B cell (primary cell): ENCODE data around the gene UNC119B. TPM values are rescaled to one million over a fixed set of nuclear protein-coding genes. Genes with fewer than 3 reads are reported as not detected.

ENCODE experiments used
- ATAC-seq: fragments of 200-7000 bp; cut with Tn5 transposase; one replicate; pipeline ENCODE4 v1.10.0; 2021; ENCODE audit warnings: low read depth, mild to moderate bottlenecking, moderate number of reproducible peaks, moderate library complexity
- CTCF ChIA-PET: fragments of 350-600 bp; sonication (Branson Sonifier 250); formaldehyde crosslinking; loops from one replicate; lab custom pipeline; 2021; ENCODE audit warnings: antibody characterized with exemption, inconsistent platforms; lab: Charles Lee
- POLR2A ChIA-PET: fragments of 350-600 bp; sonication (Branson Sonifier 250); formaldehyde crosslinking; loops from one replicate; lab custom pipeline; 2021; ENCODE audit warnings: antibody characterized with exemption; lab: Charles Lee
- DNase-seq: peaks from one replicate; pipeline ENCODE4 v3.0.0; 2013
- H2AFZ ChIP-seq: 2 replicates; pipeline ENCODE4 v1.6.1; 2012; ENCODE audit warnings: mild to moderate bottlenecking, low read depth, low read length; ENCODE audit not compliant: insufficient read depth, poor library complexity, severe bottlenecking
- H3K27ac ChIP-seq, 2 donors: 1 replicate in 1 of 2; 2 replicates in 1 of 2; pipeline ENCODE4 v1.5.1; 2012 to 2013; ENCODE audit warnings: low read length in 2 of 2, mild to moderate bottlenecking in 2 of 2, moderate library complexity in 1 of 2
- H3K27me3 ChIP-seq, 4 experiments: fragments of 200-600 bp in 1 of 4; sonication (generic) in 1 of 4; replicated peaks in 1 of 4; 1 replicate in 2 of 4; 2 replicates in 2 of 4; pipeline versions ENCODE4 v1.6.1 to v1.7.0; 2013 to 2016; ENCODE audit warnings: low read length in 3 of 4, mild to moderate bottlenecking in 2 of 4, mixed read lengths in 1 of 4, moderate library complexity in 1 of 4; ENCODE audit not compliant: insufficient read depth in 4 of 4, control insufficient read depth in 3 of 4; ENCODE audit errors: control extremely low read depth in 1 of 4
- H3K36me3 ChIP-seq, 2 experiments: replicated peaks in 1 of 2; 1 replicate in 1 of 2; 2 replicates in 1 of 2; pipeline versions ENCODE4 v1.6.1 to v1.7.1; 2013; ENCODE audit warnings: low read length in 1 of 2; ENCODE audit not compliant: insufficient read depth in 2 of 2, control insufficient read depth in 1 of 2; ENCODE audit errors: control extremely low read depth in 1 of 2, extremely low read depth in 1 of 2
- H3K4me1 ChIP-seq, 2 donors: fragments of 200-600 bp in 1 of 2; sonication (generic) in 1 of 2; 1 replicate in 1 of 2; 2 replicates in 1 of 2; pipeline versions ENCODE4 v1.5.1 to v1.6.1; 2013 to 2017; ENCODE audit warnings: low read length in 2 of 2; ENCODE audit not compliant: control insufficient read depth in 2 of 2, insufficient read depth in 2 of 2
- H3K4me2 ChIP-seq: replicated peaks from 2 replicates; pipeline ENCODE3; 2012; ENCODE audit warnings: mild to moderate bottlenecking, low read depth, low read length; ENCODE audit not compliant: poor library complexity, severe bottlenecking
- H3K4me3 ChIP-seq, 5 experiments: fragments of 200-600 bp in 1 of 5; sonication (generic) in 1 of 5; 1 replicate in 3 of 5; 2 replicates in 2 of 5; pipeline versions ENCODE4 v1.5.1 to v1.7.0; 2011 to 2016; ENCODE audit warnings: low read length in 4 of 5, mild to moderate bottlenecking in 4 of 5, low read depth in 2 of 5, control low read depth in 1 of 5, moderate library complexity in 1 of 5; ENCODE audit not compliant: insufficient read depth in 1 of 5; ENCODE audit errors: control extremely low read depth in 1 of 5, extremely low read depth in 1 of 5
- H3K79me2 ChIP-seq: fragments of 200-600 bp; sonication (generic); one replicate; pipeline ENCODE4 v1.6.0; 2016; ENCODE audit warnings: low read length; ENCODE audit not compliant: control insufficient read depth, insufficient read depth
- H3K9ac ChIP-seq: fragments of 200-600 bp; sonication (generic); 2 replicates; pipeline ENCODE4 v1.6.1; 2017; ENCODE audit warnings: mild to moderate bottlenecking, low read length, moderate library complexity
- H3K9me3 ChIP-seq, 3 donors: one replicate each; pipeline versions ENCODE4 v1.6.1 to v1.7.1; 2013; ENCODE audit warnings: low read length in 2 of 3; ENCODE audit not compliant: control insufficient read depth in 2 of 3, insufficient read depth in 1 of 3; ENCODE audit errors: control extremely low read depth in 1 of 3
- H4K20me1 ChIP-seq: 2 replicates; pipeline ENCODE4 v1.6.0; 2012; ENCODE audit warnings: mild to moderate bottlenecking, low read length; ENCODE audit not compliant: insufficient read depth, control insufficient read depth, poor library complexity, severe bottlenecking
- H3K27ac Mint-ChIP-seq: one replicate; pipeline ENCODE4 v1.8.0; 2021; ENCODE audit warnings: mixed read lengths
- H3K27me3 Mint-ChIP-seq: one replicate; pipeline ENCODE4 v1.8.0; 2021; ENCODE audit warnings: mixed read lengths
- H3K4me1 Mint-ChIP-seq: one replicate; pipeline ENCODE4 v1.8.0; 2021; ENCODE audit warnings: mixed read lengths
- H3K4me3 Mint-ChIP-seq: one replicate; pipeline ENCODE4 v1.8.0; 2021; ENCODE audit warnings: mixed read lengths
- H3K9me3 Mint-ChIP-seq: one replicate; pipeline ENCODE4 v1.8.0; 2022; ENCODE audit warnings: mixed read lengths; ENCODE audit not compliant: insufficient read depth
- CTCF ChIP-seq: fragments of 200-600 bp; IDR thresholded peaks from one replicate; pipeline ENCODE4 v1.8.0; 2022; ENCODE audit warnings: antibody characterized with exemption, mild to moderate bottlenecking
- EZH2 ChIP-seq: IDR thresholded peaks from 2 replicates; pipeline ENCODE4 v1.6.1; 2012; ENCODE audit warnings: borderline replicate concordance, low read depth, mild to moderate bottlenecking, moderate library complexity, low read length; ENCODE audit not compliant: insufficient read depth, poor library complexity, severe bottlenecking
- WGBS: methylation state at CpG from one replicate; pipeline ENCODE4 v1.1.5; 2013; ENCODE audit warnings: missing lambda C conversion rate; ENCODE audit not compliant: insufficient coverage; 5-methylcytosine and 5-hydroxymethylcytosine counted together
- intact Hi-C: fragments of 100-400 bp; cut with micrococcal nuclease; formaldehyde crosslinking; loops from one replicate; pipeline ENCODE4 v1.10.0; 2022
- polyA plus RNA-seq: library from polyadenylated mRNA; depleted of rRNA; stranded (reverse); fragments of >200 nt; gene quantifications from 2 replicates; pipeline ENCODE4 v1.2.3, GENCODE V29; 2012
- total RNA-seq, 2 donors: library from RNA; stranded (reverse); fragments of 120-200 nt in 1 of 2; gene quantifications; 1 replicate in 1 of 2; 2 replicates in 1 of 2; pipeline versions ENCODE4 v1.2.3 to v1.2.4, GENCODE V29; 2013 to 2022

Gene UNC119B
- total and polyA plus RNA-seq, 2 donors (not counting 1 experiment from before 2014, with no cell fraction given), result 7.2 to 22.7 TPM

DNA sequence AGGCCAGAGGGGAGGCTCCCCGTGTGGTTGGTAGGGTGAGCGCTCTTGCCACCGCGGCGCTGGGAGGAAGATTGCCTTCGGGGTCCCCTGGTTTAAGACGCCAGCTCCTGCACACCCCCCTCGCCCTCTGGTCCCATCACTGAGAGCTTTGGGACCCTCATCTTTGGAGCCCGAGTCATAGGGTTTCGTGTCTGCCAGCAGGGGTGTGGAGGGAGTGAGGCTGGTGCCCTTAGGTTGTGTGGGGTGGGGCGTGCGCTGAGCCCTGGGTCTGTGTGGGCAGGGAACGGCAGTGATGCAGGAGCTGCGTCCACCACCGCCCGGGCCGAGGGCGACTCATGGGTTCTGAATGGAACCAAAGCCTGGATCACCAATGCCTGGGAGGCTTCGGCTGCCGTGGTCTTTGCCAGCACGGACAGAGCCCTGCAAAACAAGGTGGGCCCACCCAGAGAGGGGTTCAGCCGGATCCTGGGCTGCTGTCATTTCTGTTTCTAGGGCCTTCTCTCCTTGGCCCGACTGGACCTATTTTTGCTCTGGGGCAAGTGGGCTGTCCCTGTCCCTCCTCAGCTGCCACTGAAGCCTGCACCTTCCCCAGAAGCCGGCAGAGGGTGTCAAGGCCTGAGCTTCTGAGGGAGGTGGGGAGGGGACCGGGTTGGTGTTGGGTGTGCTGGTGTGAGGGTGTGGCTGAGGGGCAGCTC lies 27.4 kb downstream of the UNC119B start:
- ATAC-seq (no peak), DNase-seq (no peak)
- peaks cover 0 to 3% of the 10 kb centered on the region in 2 experiments for H3K36me3 ChIP-seq
- ChIA-PET POLR2A (interaction anchor here (0.6 to 0.7 kb wide), 2 partner anchors 154 to 1770 kb away, joined by 3 to 6 read pairs; no protein-coding TSS in a partner anchor), CTCF (no interaction called here)
- no peaks in the 10 kb centered on the region for H3K27me3 ChIP-seq
- intact Hi-C loops, result no loop called here
- H3K4me3 Mint-ChIP-seq, result no peak overlapping the region
- H3K4me1 ChIP-seq, result no peaks in the 10 kb centered on the region
- no peak overlapping the region for H3K27ac ChIP-seq
- no peaks in the 10 kb centered on the region for H3K9me3 ChIP-seq
- no peaks in the 10 kb centered on the region for H3K9me3 Mint-ChIP-seq
- WGBS, result 96% methylated on average over 19 of the region's 25 CpGs
- H3K79me2 ChIP-seq, result no peaks in the 10 kb centered on the region
- H3K4me1 Mint-ChIP-seq, result no peaks in the 10 kb centered on the region
- no peak overlapping the region for H2AFZ ChIP-seq
- no peak for TF ChIP-seq CTCF
- TF ChIP-seq EZH2, result no peak
- no peak overlapping the region for H3K4me2 ChIP-seq
- H3K4me3 ChIP-seq, result no peak overlapping the region
- H4K20me1 ChIP-seq, result no peaks in the 10 kb centered on the region
- no peaks in the 10 kb centered on the region for H3K27me3 Mint-ChIP-seq
- H3K27ac Mint-ChIP-seq, result no peak overlapping the region
- H3K9ac ChIP-seq, result no peak overlapping the region

- no peak overlapping the region for H3K4me2 ChIP-seq
These were observed 28.2 kb downstream of the UNC119B start for GRCh38 chr12:120738252-120739030.

More at GRCh38 chr12:120738252-120739030, 28.2 kb downstream of the UNC119B start:
- H3K9me3 ChIP-seq, result no peaks in the 10 kb centered on the region
- ATAC-seq (no peak), DNase-seq (no peak)
- intact Hi-C loops, result no loop called here
- H2AFZ ChIP-seq, result no peak overlapping the region
- no peaks in the 10 kb centered on the region for H3K4me1 ChIP-seq
- peaks cover 0 to 3% of the 10 kb centered on the region in 2 experiments for H3K36me3 ChIP-seq
- no peaks in the 10 kb centered on the region for H3K9me3 Mint-ChIP-seq
- WGBS, result 93% methylated on average over 28 of the region's 31 CpGs
- H3K4me3 ChIP-seq, result no peak overlapping the region
- TF ChIP-seq CTCF (no peak), EZH2 (no peak)
- no peaks in the 10 kb centered on the region for H3K27me3 ChIP-seq
- H3K79me2 ChIP-seq, result no peaks in the 10 kb centered on the region
- no peak overlapping the region for H3K27ac Mint-ChIP-seq
- CTCF ChIA-PET, result no interaction called here
- no peaks in the 10 kb centered on the region for H3K27me3 Mint-ChIP-seq
- H3K4me3 Mint-ChIP-seq, result no peak overlapping the region
- H3K27ac ChIP-seq, result no peak overlapping the region
- no peak overlapping the region for H3K9ac ChIP-seq
- POLR2A ChIA-PET, result no interaction called here
- H4K20me1 ChIP-seq, result no peaks in the 10 kb centered on the region
- H3K4me1 Mint-ChIP-seq, result no peaks in the 10 kb centered on the region
